Keratinocyte (primary cell): ENCODE data around the gene CD27. TPM values are rescaled to one million over a fixed set of nuclear protein-coding genes. Genes with fewer than 3 reads are reported as not detected.

ENCODE experiments used
- DNase-seq: peaks from one replicate; pipeline ENCODE4 v3.0.0-alpha.2; 2011; ENCODE audit warnings: low read depth, missing footprints, low spot score
- FAIRE-seq: peaks from 2 replicates; lab custom pipeline; 2011; peaks lifted over from hg19 to GRCh38; lab: Jason Lieb, UNC
- H2AFZ ChIP-seq: 2 replicates; pipeline ENCODE4 v1.6.0; 2012; ENCODE audit warnings: low read length, control low read depth, inconsistent platforms; ENCODE audit not compliant: control insufficient read depth
- H3K27ac ChIP-seq: 2 replicates; pipeline ENCODE4 v1.5.1; 2011; ENCODE audit warnings: low read length; ENCODE audit not compliant: control insufficient read depth, insufficient read depth
- H3K27me3 ChIP-seq: 3 replicates; pipeline ENCODE4 v1.6.0; 2011; ENCODE audit warnings: low read length; ENCODE audit not compliant: control insufficient read depth, insufficient read depth; ENCODE audit errors: extremely low read depth
- H3K36me3 ChIP-seq, 2 experiments: 2 replicates in 1 of 2; 3 replicates in 1 of 2; pipeline ENCODE4 v1.5.1; 2011; ENCODE audit warnings: low read length in 2 of 2, mild to moderate bottlenecking in 1 of 2; ENCODE audit not compliant: control insufficient read depth in 2 of 2, insufficient read depth in 2 of 2; ENCODE audit errors: extremely low read depth in 1 of 2
- H3K4me1 ChIP-seq: 3 replicates; pipeline ENCODE4 v1.5.1; 2011; ENCODE audit warnings: low read length; ENCODE audit not compliant: control insufficient read depth, insufficient read depth; ENCODE audit errors: extremely low read depth
- H3K4me2 ChIP-seq: 3 replicates; pipeline ENCODE4 v1.6.0; 2011; ENCODE audit warnings: low read depth, low read length; ENCODE audit not compliant: control insufficient read depth, insufficient read depth; ENCODE audit errors: extremely low read depth
- H3K4me3 ChIP-seq, 3 experiments: fragments of 200-600 bp in 1 of 3; sonication (generic) in 1 of 3; 2 replicates in 2 of 3; 3 replicates in 1 of 3; pipeline ENCODE4 v1.5.1; 2011 to 2016; ENCODE audit warnings: low read length in 3 of 3, mild to moderate bottlenecking in 3 of 3, control low read depth in 2 of 3, inconsistent platforms in 1 of 3, low read depth in 1 of 3, mixed read lengths in 1 of 3, mixed run types in 1 of 3, moderate library complexity in 1 of 3; ENCODE audit not compliant: control insufficient read depth in 2 of 3, insufficient read depth in 2 of 3; ENCODE audit errors: extremely low read depth in 1 of 3
- H3K79me2 ChIP-seq: 2 replicates; pipeline ENCODE4 v1.6.0; 2012; ENCODE audit warnings: low read length; ENCODE audit not compliant: control insufficient read depth, insufficient read depth
- H3K9ac ChIP-seq: 3 replicates; pipeline ENCODE4 v1.6.0; 2011; ENCODE audit warnings: low read length; ENCODE audit not compliant: control insufficient read depth, insufficient read depth; ENCODE audit errors: extremely low read depth
- H3K9me1 ChIP-seq: 3 replicates; pipeline ENCODE4 v1.6.0; 2011; ENCODE audit warnings: low read length; ENCODE audit not compliant: control insufficient read depth, insufficient read depth; ENCODE audit errors: extremely low read depth
- H3K9me3 ChIP-seq: 2 replicates; pipeline ENCODE4 v1.5.1; 2012; ENCODE audit warnings: low read depth, low read length; ENCODE audit not compliant: control insufficient read depth
- H4K20me1 ChIP-seq: 3 replicates; pipeline ENCODE4 v1.6.0; 2011; ENCODE audit warnings: low read length; ENCODE audit not compliant: control insufficient read depth, insufficient read depth; ENCODE audit errors: extremely low read depth
- CTCF ChIP-seq, 3 experiments: IDR thresholded peaks in 1 of 3; conservative IDR thresholded peaks in 1 of 3; optimal IDR thresholded peaks in 1 of 3; 2 replicates in 2 of 3; 3 replicates in 1 of 3; pipeline versions ENCODE3 to v1.5.1; 2011; ENCODE audit warnings: low read length in 3 of 3, mild to moderate bottlenecking in 3 of 3, moderate library complexity in 2 of 3, control low read depth in 1 of 3, inconsistent platforms in 1 of 3; ENCODE audit not compliant: insufficient read depth in 2 of 3; ENCODE audit errors: extremely low read depth in 1 of 3
- EZH2 ChIP-seq: IDR thresholded peaks from one replicate; pipeline ENCODE4 v1.6.1; 2012; ENCODE audit warnings: inconsistent platforms, mild to moderate bottlenecking, low read length, moderate library complexity
- dilution Hi-C: fragments of 300-500 bp; cut with MboI; formaldehyde crosslinking; loops from one replicate; pipeline ENCODE4 v1.7.0; 2020; ENCODE audit warnings: low sequenced_read_pairs; ENCODE audit not compliant: extremely low pct_ligation_motif_present
- polyA plus RNA-seq, 5 experiments: library from polyadenylated mRNA; depleted of rRNA in 3 of 5; stranded (reverse) in 3 of 5; stranded (forward) in 1 of 5; unstranded in 1 of 5; fragments of >200 nt; gene quantifications; 1 replicate in 1 of 5; 2 replicates in 3 of 5; 3 replicates in 1 of 5; pipeline versions ENCODE4 v1.2.1 to v1.2.3, GENCODE V29; 2011 to 2012; ENCODE audit warnings: missing spikeins in 2 of 5, low read depth in 1 of 5, low replicate concordance in 1 of 5

The CD27 gene
- polyA plus RNA-seq, 1 donor (not counting 4 experiments of a cell fraction or from before 2014, with no cell fraction given), result not detected

GRCh38 chr12:6457220-6457945, 12.6 kb downstream of the CD27 start:
- H3K27ac ChIP-seq, result no peak overlapping the region
- dilution Hi-C loops, result no loop called here
- H3K4me1 ChIP-seq, result peaks cover 10% of the 10 kb centered on the region
- no peaks in the 10 kb centered on the region for H3K27me3 ChIP-seq
- no peak overlapping the region for H3K9ac ChIP-seq
- no peaks in the 10 kb centered on the region for H3K79me2 ChIP-seq
- peaks cover 8 to 26% of the 10 kb centered on the region in 2 experiments for H3K36me3 ChIP-seq
- DNase-seq (no peak), FAIRE-seq (no peak)
- no peak overlapping the region for H2AFZ ChIP-seq
- TF ChIP-seq EZH2 (no peak), CTCF (optimal IDR thresholded peaks at IDR 0.05 in 1 of 3, IDR thresholded peaks at IDR 0.05 in 1 of 3, conservative IDR thresholded peaks at IDR 0.05 in 1 of 3; ENCODE audit: extremely low read depth in 1 of 3, insufficient read depth in 2 of 3, low read length in 3 of 3) (no peak)
- H3K9me1 ChIP-seq, result no peaks in the 10 kb centered on the region
- H3K4me2 ChIP-seq, result no peak overlapping the region
- H3K4me3 ChIP-seq, result no peak overlapping the region
- no peaks in the 10 kb centered on the region for H3K9me3 ChIP-seq
- no peaks in the 10 kb centered on the region for H4K20me1 ChIP-seq

- H3K4me2 ChIP-seq, result no peak overlapping the region
- peaks cover 4% of the 10 kb centered on the region for H3K4me1 ChIP-seq
- H3K9me3 ChIP-seq, result no peaks in the 10 kb centered on the region
- H2AFZ ChIP-seq, result no peak overlapping the region
- FAIRE-seq (no peak), DNase-seq (no peak)
- no peak overlapping the region for H3K27ac ChIP-seq
- no peaks in the 10 kb centered on the region for H3K79me2 ChIP-seq
- H3K9me1 ChIP-seq, result no peaks in the 10 kb centered on the region
- no peaks in the 10 kb centered on the region for H3K27me3 ChIP-seq
- no peak overlapping the region for H3K9ac ChIP-seq
- no peaks in the 10 kb centered on the region for H4K20me1 ChIP-seq
- H3K36me3 ChIP-seq, result peaks cover 11 to 26% of the 10 kb centered on the region in 2 experiments
- no peak for TF ChIP-seq CTCF (optimal IDR thresholded peaks at IDR 0.05 in 1 of 3, IDR thresholded peaks at IDR 0.05 in 1 of 3, conservative IDR thresholded peaks at IDR 0.05 in 1 of 3; ENCODE audit: extremely low read depth in 1 of 3, insufficient read depth in 2 of 3, low read length in 3 of 3)
- TF ChIP-seq EZH2, result no peak
- dilution Hi-C loops, result no loop called here
- H3K4me3 ChIP-seq, result no peak overlapping the region
These were observed 13.7 kb downstream of the CD27 start for GRCh38 chr12:6458281-6459003.
